ENCODE measurements around the gene SEBOX. TPM values are rescaled to one million over a fixed set of nuclear protein-coding genes. Genes with fewer than 3 reads are reported as not detected.

Gene SEBOX
- total and polyA plus RNA-seq, 2 of the 8 experiments (the other 6 are each of a cell fraction or from before 2014, with no cell fraction given), result not detected

GRCh38 chr17:28392491-28392890 lies 27.5 kb upstream of the SEBOX start (continued):
- TF ChIP-seq ZNF274 (IDR thresholded peaks at IDR 0.05; ENCODE audit: borderline replicate concordance, extremely low read depth, low read length) (no peak), GTF2F1 (IDR thresholded peaks at IDR 0.05; ENCODE audit: borderline replicate concordance, low read depth, low read length) (no peak)
